Stimulated activated CD4-positive, alpha-beta T cell treated with anti-CD3 and anti-CD28 coated beads, Interleukin-15, amount 100 ng/mL, for 48 hours (primary cell): ENCODE results near the gene SERPINB1.
"Not testable (repeated sequence)": the region's sequence is repeated elsewhere in the genome, so short reads cannot be mapped to it uniquely, and the experiment has no call there.

Source experiments
- DNase-seq, 2 donors: peaks; one replicate each; pipeline ENCODE4 v3.0.0-alpha.2; 2020; ENCODE audit warnings: low read depth in 2 of 2

The SERPINB1 gene

DNA sequence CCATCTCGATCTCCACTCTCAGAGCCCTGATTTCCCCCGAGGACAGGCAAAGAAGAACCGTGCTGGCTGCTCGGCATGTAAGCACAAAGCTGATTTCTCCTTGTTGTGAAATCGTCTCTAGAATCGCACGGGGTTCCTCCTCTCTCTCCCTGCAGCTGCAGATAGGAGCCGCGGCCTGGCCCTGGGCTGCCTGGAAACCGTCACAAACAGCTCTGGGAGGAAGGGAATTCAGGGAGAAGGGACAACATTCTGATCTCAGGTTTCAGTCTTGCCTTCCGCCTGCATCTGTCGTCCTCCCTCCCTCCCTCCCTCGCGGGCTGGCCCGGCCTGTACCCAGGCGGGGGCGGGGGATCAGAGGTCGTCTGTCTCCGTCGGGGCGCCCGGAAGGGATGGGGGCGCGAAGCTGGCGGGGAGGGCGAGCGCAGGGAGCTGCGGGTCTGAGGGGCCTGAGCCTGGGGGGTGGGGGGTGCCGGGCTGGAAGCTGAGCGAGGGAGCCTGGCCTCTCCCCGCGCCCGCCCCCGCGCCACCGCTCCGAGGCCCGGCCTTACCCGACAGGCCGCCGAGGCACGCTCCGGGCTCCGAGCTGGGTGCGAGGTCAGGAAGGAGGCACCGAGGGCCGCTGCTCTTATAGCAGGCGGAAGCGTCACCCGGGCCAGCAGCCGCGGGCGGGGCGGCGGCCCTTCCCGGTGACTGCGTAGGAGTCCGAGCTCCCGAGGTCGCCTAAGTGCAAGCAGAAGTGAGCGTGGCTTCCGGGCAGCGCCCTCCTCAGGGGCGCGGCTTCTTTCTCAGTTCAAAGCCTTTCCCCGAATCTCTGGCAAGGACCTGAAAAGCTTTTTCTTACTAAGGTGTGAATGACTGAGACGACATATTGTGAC lies at the start of gene SERPINB1:
Gene SERPINB1, minus strand, starts transcription at position 600 of the 875 bp plus-strand sequence. CDS start 1,277 bp downstream, outside the sequence.
- DNase-seq: peak; percentile 88 to 89

DNA sequence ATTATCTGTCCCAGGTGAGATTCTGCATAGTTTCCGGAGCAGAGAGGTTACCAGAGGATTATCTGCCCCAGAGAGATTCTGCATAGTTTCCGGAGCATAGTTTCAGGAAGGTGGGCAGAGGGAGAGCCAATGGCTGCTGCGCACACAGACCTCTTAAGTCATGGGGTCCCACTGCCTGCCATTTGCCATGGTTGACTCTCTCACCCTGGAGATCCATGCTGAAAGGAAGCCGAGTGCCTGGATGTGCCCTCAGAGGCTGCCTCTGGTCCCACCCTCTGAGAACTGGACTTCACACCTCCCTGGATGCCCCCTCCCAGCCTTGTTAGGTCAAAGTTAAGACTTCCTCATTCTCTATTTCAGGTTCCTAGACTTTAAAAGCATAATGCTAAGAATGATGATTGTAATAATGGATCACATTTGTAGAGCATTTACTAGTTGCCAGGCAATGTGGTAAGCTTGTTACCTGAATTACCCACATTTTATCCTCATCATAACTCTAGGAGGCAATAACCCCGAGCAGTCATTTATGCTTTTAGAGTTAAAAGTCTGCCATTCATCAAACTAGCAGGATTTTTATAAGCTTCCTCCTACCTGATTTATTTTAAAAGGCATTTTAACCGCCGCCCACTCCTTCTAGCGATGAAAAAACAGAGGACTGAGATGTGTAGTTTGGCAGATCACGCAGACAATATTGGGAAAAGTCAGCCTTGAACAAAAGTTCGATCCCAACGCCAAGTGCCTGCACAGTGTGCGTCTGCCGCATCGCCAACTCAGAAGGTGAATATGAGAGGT lies 49.5 kb upstream of the SERPINB1 start:
- no peak for DNase-seq

GRCh38 chr6:2885967-2886735 lies 44.5 kb upstream of the SERPINB1 start:
- no peak for DNase-seq

GRCh38 chr6:2884804-2885203 lies 43.1 kb upstream of the SERPINB1 start:
- no peak for DNase-seq

GRCh38 chr6:2883673-2884072 lies 42.0 kb upstream of the SERPINB1 start:
- DNase-seq: no peak

- no peak for DNase-seq
Observed at GRCh38 chr6:2881423-2881822, 39.8 kb upstream of the SERPINB1 start.

DNA sequence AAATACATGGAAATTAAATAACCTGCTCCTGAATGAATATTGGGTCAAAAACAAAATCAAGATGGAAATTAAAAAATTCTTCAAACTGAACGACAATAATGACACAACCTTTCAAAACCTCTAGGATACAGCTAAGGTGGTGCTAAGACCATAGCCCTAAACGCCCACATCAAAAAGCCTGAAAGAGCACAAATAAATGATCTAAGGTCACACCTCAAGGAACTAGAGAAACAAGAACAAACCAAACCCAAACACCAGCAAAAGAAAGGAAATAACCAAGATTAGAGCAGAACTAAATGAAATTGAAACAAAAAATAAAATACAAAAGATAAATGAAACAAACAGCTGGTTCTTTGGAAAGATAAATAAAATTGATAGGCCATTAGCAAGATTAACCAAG lies 38.5 kb upstream of the SERPINB1 start:
- DNase-seq: not testable (repeated sequence)

- DNase-seq: no peak
Observed at GRCh38 chr6:2877960-2878359, 36.3 kb upstream of the SERPINB1 start.

- DNase-seq: no peak
Observed at GRCh38 chr6:2877057-2877882, 35.6 kb upstream of the SERPINB1 start.

- no peak for DNase-seq
Observed at GRCh38 chr6:2876210-2877056, 34.8 kb upstream of the SERPINB1 start.

GRCh38 chr6:2875359-2876191 lies 33.9 kb upstream of the SERPINB1 start:
- no peak for DNase-seq

GRCh38 chr6:2873643-2874042 lies 32.0 kb upstream of the SERPINB1 start:
- no peak for DNase-seq

DNA sequence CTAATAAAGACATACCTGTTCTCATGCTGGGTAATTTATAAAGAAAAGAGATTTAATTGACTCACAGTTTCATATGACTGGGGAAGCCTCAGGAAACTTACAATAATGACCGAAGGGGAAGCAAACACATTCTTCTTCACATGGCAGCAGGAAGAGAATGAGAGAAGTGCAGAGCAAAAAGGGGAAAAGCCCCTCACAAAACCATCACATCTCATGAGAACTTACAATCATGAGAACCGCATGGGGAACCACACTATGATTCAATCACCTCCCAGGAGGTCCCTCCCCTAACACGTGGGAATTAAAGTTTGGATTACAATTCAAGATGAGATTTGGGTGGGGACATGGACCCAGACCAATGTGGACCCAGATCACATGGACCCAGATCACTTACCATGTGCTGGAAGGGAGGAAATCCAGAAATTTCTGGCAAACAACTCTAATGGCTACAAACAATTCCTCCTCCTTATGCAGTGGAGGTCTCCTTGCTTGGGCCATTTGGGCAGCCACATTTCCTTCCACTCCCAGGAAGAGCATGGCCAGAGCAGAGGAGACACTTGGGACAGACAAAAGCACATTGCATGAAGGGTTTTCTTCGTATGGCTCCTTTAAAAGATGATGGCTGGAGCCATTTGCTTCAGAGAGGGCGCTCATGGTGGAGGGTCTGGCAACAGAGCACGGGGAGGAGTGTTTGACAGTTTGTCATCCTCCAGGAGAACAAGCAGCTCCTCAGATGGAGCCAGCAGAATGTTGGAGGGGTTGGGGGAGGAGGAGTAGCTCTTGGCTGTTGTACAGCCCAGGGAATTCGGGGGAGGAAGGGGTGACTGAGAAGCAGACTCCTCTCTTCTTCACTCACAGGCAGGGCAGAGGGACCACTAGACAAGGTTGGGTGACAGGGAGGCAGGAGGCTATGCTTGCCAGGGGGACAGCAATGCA lies 31.0 kb upstream of the SERPINB1 start:
- no peak for DNase-seq

DNA sequence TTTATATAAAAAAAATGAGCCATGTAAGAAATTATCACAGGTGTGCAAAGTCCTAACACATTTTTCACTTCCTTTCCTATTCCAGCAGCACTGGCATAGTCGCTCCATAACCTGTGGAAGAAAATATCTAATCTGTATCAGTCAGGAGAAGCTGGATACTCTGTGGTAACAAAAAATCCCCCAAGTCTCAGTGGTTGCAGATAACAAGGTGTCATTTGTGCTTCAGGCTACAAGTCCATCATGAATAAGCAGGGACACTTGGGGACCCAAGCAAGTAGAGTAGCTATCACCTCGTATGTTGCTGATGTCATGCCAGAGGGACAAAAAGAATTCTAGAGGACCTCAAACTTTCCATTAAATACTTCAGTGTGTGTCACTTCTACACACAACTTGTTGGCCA lies 30.3 kb upstream of the SERPINB1 start:
- no peak for DNase-seq

GRCh38 chr6:2871102-2871501 lies 29.4 kb upstream of the SERPINB1 start:
- DNase-seq: no peak

- no peak for DNase-seq
Observed at GRCh38 chr6:2870046-2870636, 28.5 kb upstream of the SERPINB1 start.

DNA sequence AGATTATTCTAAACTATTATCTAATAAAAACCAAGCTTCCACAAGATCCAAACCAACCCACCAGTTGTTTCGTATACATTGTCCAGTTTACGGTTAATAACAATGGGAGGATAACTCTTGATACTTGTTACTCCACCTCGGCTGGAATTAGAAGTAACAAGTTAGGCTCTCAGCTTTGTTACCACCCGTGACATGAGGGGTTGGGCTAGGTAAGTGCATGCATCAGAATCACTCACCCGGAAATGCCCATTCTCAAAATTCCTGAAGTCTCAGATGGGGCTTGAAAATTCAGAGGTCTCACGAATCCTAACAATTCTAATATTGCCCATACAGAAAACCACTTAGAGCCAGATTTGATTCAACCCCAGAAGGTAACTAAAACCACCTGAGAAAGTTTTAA lies 27.0 kb upstream of the SERPINB1 start:
- no peak for DNase-seq
